Superior temporal gyrus (tissue), 1 donor: ENCODE results near the gene PROZ.
A peak's percentile ranks its signal among the peaks of the same experiment; 100 is the strongest.

Source experiments
- DNase-seq: peaks from one replicate; pipeline ENCODE4 v3.0.0-alpha.2; 2016; ENCODE audit errors: extremely low spot score

The PROZ gene

GRCh38 chr13:113205428-113205931 is 47.0 kb downstream of the PROZ start:
- no peak for DNase-seq

GRCh38 chr13:113207460-113207859 is 49.0 kb downstream of the PROZ start:
- no peak for DNase-seq

DNA sequence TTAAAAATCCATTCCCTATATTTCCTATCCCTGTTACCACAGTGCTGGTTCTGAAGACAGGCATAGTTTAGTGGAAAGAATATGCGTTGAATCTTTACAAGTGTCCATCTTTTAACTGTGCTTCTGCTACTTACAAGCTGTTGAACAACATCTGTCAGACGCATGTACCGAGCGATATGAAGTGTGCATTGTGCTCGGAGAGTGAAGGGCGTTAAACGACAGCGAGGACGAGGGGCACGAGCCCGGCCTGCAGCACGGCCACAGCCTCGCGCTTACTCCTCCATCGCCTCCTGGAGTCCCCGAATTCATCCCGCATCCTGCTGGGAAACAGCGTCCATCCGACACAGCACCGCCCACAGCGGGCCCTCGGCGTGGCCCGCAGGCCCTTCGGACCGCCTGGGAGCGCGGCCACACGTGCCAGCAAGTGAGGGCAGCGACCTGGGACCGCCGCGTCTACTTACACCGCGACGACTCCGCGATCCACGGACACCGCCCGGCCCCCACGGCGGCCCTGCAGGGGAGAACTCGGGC is 49.5 kb downstream of the PROZ start:
- DNase-seq, result no peak

GRCh38 chr13:113208421-113209335 is 50.2 kb downstream of the PROZ start, which contains the start of gene PCID2:
PCID2 (minus strand) TSS chr13:113208669; CDS start chr13:113208634, 35 bp downstream.
- peak; percentile 91 for DNase-seq

GRCh38 chr13:113209336-113209758 is 50.9 kb downstream of the PROZ start, which contains the start of gene CUL4A:
CUL4A (plus strand) TSS chr13:113209613; CDS start chr13:113209628, 15 bp downstream.
- peak; percentile 48 for DNase-seq

- peak; percentile 21 for DNase-seq
Observed at GRCh38 chr13:113209759-113210421, 51.4 kb downstream of the PROZ start.

DNA sequence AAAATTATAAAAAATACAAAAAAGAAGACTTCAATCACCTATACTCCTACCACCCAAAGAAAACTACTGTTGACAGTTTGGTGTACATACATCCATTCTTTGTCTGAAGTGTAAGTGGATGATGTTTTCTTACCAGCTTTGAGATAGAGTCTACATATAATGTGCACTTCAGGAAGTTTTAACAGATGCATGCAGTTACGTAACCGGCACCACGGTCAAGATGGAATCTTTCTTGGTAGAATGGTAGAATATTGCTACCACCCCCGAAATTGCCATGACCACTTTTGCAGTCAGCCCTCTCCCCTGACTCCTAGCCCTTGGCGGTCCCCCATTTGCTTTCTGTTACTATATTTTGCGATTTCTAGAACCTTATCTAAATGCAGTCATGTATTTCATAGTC is 52.4 kb downstream of the PROZ start:
- DNase-seq, result no peak

DNA sequence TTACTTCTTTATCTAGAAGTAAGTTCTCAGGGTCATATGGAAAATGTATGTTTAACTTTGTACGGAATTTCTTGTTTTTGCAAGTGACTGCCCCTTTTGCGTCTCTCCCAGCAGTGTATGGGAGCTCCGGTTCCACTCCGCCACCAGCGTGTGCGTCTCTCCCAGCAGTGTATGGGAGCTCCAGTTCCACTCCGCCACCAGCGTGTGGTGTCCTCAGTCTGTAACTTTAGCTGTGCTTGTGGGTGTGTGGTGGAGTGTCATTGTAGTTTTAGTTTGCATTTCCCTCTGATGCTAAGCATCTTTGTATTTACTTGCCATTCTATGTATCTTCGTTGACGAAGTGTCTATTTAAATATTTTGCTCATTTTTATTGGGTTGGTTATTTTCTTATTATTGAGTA is 53.3 kb downstream of the PROZ start:
- no peak for DNase-seq

- no peak for DNase-seq
Observed at GRCh38 chr13:113216254-113217048, 58.0 kb downstream of the PROZ start.

- no peak for DNase-seq
Observed at GRCh38 chr13:113218586-113218985, 60.1 kb downstream of the PROZ start.

GRCh38 chr13:113219256-113219940 is 61.0 kb downstream of the PROZ start:
- no peak for DNase-seq

DNA sequence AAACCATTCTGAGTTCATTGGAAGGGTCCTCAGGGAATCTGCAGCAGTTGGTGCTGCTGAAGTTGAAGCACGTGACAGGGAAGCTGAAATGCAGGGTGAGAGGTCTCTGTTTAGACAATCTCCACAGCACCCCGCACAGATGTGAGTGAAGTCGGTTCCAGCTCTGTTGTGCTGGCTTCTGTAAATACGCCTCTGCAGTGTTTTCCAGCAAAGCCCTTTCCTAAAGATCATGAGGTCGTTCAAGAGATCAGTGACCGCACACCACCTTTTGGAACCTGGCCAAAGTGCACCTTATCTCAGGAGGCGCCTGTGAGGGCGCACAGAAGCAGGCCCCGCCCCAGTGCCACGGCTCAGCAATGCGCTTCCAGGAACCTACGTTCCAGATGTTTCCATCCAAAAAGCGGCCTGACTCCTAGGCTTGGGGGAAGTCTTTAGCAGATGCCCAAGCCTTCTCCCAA is 61.7 kb downstream of the PROZ start:
- no peak for DNase-seq

DNA sequence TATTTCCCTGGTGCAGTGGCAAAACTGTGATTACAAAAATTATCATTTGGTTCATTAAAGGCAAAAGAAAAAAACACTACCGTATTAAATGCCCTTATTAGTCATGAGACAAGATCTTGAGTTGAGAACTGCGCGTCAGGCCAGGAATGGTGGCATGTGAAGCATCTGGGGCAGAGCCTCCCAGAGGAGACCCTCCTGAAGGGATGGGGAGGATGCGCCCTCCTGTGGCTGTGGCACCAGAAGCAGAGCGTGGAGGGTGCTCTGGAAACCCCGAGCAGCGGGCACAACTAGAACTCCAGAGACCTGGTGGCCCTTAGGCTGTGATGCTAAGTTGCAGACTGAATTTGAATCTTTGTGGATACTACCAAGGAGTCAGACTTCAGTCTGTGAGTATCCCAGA is 62.4 kb downstream of the PROZ start:
- no peak for DNase-seq
